ENCODE measurements around the gene PPM1D. TPM values are rescaled to one million over a fixed set of nuclear protein-coding genes. Genes with fewer than 3 reads are reported as not detected.
A peak's percentile ranks its signal among the peaks of the same experiment; 100 is the strongest.
"Not testable (repeated sequence)": the region's sequence is repeated elsewhere in the genome, so short reads cannot be mapped to it uniquely, and the experiment has no call there.

PPM1D gene
- total RNA-seq, 1 donor from 2014 or later: 11.1 TPM

- not testable (repeated sequence) for DNase-seq (ENCODE audit: low read depth, low spot score)
Observed at GRCh38 chr17:60593441-60594036, 6.5 kb upstream of the PPM1D start.

- not testable (repeated sequence) for DNase-seq (ENCODE audit: low read depth, low spot score)
Observed at GRCh38 chr17:60594170-60594569, 5.8 kb upstream of the PPM1D start.

GRCh38 chr17:60594734-60595133, 5.3 kb upstream of the PPM1D start:
- no peak for DNase-seq (ENCODE audit: low read depth, low spot score)

DNA sequence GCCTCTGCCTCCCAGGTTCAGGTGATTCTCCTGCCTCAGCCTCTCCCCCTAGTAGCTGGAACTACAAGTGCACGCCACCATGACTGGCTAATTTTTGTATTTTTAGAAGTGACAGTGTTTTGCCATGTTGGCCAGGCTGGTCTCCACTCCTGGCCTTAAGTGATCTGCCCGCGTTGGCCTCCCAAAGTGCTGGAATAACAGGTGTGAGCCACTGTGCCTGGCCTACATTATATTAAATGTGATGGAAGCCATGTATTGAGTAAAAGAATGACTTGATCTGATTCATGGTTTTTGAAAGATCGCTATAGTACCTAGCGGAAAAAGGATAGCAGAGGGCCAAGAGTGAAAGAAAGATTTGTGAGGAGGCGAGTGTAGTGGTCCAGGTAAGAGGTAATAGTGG, 2.7 kb upstream of the PPM1D start:
- no peak for DNase-seq (ENCODE audit: low read depth, low spot score)

DNA sequence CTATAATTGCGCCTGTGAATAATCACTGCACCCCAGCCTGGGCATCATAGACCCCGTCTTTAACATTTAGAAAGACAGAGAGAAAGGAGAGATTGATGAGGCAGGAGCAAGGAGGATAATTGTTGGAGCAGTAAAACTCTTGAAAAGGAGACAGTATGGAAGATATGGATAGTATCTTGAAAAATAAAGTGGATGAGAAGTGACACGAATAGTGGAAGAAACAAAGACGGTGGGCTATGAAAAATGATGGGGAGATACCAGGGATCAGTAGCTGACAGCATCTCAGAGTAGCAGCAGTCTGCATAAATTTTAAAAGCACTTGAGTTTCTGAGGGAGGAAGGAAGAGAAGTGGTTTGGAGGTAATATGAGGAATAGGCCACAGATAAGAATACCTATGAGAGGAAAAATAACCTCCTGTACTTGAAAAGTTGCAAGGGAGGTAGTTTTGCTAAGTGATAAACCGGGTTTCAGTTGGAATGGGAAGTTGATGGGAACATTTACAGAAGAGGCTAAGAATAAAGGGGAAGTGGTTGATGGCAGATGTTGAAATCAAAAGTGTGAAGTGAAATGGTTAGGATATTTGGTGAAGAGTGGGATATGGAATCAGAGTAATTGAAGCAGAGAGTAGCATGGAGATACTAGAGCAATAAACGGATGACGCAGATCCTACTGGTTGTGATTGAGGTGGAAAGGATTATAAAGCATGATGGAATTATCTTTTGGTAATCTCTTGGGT, 1.8 kb upstream of the PPM1D start:
- no peak for DNase-seq (ENCODE audit: low read depth, low spot score)

- DNase-seq (ENCODE audit: low read depth, low spot score): no peak
Observed at GRCh38 chr17:60599220-60599619, 773 bp upstream of the PPM1D start.

DNA sequence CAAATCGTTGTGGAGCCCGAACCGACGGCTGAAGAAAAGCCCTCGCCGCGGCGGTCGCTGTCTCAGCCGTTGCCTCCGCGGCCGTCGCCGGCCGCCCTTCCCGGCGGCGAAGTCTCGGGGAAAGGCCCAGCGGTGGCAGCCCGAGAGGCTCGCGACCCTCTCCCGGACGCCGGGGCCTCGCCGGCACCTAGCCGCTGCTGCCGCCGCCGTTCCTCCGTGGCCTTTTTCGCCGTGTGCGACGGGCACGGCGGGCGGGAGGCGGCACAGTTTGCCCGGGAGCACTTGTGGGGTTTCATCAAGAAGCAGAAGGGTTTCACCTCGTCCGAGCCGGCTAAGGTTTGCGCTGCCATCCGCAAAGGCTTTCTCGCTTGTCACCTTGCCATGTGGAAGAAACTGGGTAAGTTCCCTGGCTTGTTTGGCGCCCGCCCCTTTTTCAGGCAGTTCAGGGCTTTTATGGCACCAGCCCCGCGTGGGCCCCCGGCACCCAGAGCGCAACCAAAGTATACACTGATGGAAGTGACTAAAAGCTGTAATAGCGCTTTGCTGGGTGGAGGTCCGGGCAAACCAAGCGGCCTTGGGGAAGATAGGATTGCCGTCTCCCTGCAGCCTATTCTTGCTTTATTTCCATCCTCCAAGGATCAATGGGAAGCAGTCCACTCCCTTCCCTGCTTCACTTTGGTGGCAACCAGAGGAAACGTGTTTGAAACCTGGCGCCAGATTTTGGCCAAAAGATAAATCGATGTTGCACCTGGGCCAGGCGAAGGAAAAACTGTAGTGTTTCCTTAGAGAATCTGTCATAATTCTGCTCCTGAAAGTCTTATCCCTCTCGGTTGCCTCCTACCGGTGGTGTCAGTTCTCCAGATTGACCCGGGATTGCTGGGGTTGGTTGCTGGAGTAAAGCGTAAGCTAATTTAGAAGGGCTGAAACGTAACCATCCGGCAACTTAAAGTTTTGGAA, 775 bp downstream of the PPM1D start:
- DNase-seq (ENCODE audit: low read depth, low spot score): peak; percentile 67

- DNase-seq (ENCODE audit: low read depth, low spot score): no peak
Observed at GRCh38 chr17:60601447-60602384, 1.7 kb downstream of the PPM1D start.

GRCh38 chr17:60602385-60602742, 2.4 kb downstream of the PPM1D start:
- no peak for DNase-seq (ENCODE audit: low read depth, low spot score)

DNA sequence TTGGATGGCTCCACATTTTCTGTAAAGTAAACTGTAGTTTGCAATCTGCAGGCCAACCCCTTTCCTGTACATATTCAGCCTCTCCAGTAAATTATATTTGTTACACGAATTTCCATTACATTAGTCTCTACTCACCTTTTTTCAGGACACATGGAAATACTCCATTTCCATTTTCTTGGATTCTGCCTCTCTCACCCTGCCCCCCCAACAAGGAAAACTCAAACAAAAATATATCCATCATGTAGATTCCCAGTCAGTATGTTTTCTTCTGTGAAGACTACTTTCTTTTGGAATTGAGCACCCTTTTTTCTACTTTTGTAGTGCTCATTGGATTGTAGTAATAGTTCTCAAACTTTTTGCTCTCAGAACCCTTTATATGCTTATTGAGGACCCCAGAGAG, 2.9 kb downstream of the PPM1D start:
- DNase-seq (ENCODE audit: low read depth, low spot score): no peak

- DNase-seq (ENCODE audit: low read depth, low spot score): not testable (repeated sequence)
Observed at GRCh38 chr17:60603477-60603876, 3.5 kb downstream of the PPM1D start.

GRCh38 chr17:60604686-60605334, 4.8 kb downstream of the PPM1D start:
- peak; percentile 19 for DNase-seq (ENCODE audit: low read depth, low spot score)

DNA sequence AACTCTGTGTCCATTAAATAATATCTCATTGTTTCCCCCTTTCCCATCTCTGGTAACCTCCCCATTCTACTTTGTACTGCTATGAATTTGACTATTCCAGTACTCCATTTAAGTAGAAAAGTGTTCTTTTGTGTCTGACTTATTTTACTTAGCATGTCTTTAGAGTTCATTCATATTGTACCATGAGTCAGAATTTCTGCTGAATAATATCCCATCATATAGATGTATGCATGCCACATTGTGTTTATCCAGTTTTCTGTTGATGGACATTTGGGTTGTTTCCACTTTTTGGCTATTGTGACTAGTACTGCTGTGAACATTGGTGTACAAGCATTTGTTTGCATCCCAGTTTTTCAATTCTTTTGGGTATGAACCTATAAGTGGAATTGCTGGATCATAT, 6.0 kb downstream of the PPM1D start:
- no peak for DNase-seq (ENCODE audit: low read depth, low spot score)

DNA sequence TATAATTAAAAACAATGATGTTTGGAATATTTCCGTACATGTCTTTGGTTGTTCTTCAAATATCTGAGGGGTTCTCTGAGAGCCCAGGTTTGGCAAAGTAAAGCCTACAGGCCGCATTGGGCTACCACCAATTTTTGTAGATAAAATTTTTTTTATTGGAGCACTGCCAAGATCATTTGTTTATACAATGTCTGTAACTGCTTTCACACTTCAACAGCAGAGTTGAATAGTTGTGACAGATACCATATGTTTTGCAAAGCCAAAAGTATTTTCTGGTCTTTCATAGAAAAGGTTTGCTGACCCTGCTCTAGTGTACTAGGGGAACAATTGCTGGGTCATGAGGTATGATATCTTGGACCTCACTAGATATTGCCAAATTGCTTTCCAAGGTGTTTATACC, 10.5 kb downstream of the PPM1D start:
- no peak for DNase-seq (ENCODE audit: low read depth, low spot score)

DNA sequence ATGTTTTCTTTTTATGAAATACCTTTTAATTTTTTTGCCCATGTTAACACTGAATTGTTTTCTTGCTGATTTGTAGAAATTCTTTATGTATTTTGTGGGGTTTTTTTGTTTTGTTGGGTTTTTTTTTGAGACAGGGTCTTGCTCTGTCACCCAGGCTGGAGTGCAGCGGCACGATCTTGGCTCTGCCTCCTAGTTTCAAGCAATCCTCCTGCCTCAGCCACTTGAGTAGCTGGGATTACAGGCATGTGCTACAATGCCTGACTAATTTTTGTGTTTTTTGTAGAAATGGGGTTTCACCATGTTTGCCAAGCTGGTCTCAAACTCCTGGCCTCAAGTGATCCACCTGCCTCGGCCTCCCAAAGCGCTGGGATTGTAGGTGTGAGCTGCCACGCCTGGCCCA, 11.3 kb downstream of the PPM1D start:
- not testable (repeated sequence) for DNase-seq (ENCODE audit: low read depth, low spot score)

DNA sequence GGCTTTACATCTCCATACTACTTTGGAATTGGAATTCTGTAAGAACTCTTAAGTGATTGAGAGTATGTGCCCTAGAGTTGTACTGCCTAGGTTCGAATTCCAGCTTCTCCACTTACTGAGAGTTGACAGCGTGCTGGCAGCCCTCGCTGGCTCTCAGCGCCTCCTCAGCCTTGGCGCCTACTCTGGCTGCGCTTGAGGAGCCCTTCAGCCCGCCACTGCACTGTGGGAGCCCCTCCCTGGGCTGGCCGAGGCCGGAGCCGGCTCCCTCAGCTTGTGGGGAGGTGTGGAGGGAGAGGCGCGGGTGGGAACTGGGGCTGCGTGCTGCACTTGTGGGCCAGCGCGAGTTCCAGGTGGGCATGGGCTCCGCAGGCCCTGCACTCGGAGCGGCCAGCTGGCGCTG, 13.3 kb downstream of the PPM1D start:
- no peak for DNase-seq (ENCODE audit: low read depth, low spot score)

DNA sequence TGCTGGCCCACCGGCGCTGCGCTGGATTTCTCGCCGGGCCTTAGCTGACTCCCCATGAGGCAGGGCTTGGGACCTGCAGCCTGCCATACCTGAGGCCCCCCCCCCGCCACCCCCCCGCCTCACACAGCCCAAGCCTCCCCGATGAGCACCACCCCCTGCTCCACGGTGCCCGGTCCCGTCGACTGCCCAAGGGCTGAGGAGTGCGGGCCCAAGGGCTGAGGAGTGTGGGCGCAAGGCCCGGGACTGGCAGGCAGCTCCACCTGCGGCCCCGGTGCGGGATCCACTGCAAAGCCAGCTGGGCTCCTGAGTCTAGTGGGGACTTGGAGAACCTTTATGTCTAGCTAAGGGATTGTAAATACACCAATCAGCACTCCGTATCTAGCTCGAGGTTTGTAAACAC, 13.8 kb downstream of the PPM1D start:
- DNase-seq (ENCODE audit: low read depth, low spot score): not testable (repeated sequence)

DNA sequence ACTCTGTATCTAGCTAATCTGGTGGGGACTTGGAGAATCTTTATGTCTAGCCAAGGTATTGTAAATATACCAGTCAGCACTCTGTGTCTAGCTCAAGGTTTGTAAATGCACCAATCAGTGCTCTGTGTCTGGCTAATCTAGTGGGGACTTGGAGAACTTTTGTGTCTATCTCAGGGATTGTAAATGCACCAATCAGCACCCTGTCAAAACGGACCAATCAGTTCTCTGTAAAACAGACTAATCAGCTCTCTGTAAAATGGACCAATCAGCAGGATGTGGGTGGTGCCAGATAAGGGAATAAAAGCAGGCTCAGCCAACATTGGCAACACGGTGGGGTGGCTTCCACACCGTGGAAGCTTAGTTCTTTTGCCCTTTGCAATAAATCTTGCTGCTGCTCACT, 14.3 kb downstream of the PPM1D start:
- DNase-seq (ENCODE audit: low read depth, low spot score): not testable (repeated sequence)

DNA sequence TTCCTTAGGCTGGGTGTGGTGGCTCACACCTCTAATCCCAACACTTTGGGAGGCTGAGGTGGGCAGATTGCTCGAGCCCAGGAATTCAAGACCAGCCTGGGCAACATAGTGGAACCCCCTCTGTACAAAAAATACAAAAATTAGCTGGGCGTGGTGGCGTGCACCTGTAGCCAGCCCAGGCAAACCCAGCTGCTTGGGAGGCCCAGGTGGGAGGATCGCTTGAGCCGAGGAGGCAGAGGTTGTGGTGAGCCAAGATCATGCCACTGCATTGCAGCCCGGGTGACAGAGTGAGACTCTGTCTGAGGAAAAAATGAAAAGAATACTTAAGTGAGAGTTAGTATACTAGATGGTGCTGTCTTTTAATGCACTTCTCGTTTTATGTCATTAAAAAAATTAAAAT, 15.1 kb downstream of the PPM1D start:
- no peak for DNase-seq (ENCODE audit: low read depth, low spot score)

GRCh38 chr17:60615840-60616239, 15.8 kb downstream of the PPM1D start:
- DNase-seq (ENCODE audit: low read depth, low spot score): no peak

DNA sequence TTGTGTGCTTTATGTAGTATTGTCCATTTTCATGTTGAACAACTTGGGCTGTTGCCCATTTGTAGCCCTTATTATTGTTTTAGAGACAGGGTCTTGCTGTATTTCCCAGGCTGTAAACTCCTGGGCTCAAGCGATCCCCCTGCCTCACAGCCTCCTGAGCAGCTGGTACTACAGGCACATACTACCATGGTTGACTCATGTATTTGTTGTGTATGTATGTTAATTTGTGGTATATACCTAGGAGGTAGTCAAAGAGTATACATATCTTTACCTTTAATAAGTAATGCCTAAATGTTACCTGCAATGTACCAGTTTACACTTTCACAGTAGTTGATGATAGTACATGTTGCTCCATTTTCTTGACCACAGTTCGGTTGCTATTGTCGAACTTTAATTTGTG, 18.1 kb downstream of the PPM1D start:
- no peak for DNase-seq (ENCODE audit: low read depth, low spot score)
